Fibroblast of pulmonary artery (primary cell): ENCODE data around the gene HIVEP3.

Experiments
- DNase-seq: peaks from one replicate; pipeline ENCODE4 v3.0.0-alpha.2; 2010; ENCODE audit warnings: low read depth
- H3K4me3 ChIP-seq: replicated peaks from 2 replicates; pipeline ENCODE4 v1.5.1; 2011; ENCODE audit warnings: low read depth, mild to moderate bottlenecking, control low read depth, low read length, moderate library complexity
- TF ChIP-seq, protein P1 (sequence below): IDR thresholded peaks from 2 replicates; pipeline ENCODE4 v1.5.1; 2011; ENCODE audit warnings: mild to moderate bottlenecking, control low read depth, low read length, inconsistent platforms; ENCODE audit errors: missing control alignments

The HIVEP3 gene

DNA sequence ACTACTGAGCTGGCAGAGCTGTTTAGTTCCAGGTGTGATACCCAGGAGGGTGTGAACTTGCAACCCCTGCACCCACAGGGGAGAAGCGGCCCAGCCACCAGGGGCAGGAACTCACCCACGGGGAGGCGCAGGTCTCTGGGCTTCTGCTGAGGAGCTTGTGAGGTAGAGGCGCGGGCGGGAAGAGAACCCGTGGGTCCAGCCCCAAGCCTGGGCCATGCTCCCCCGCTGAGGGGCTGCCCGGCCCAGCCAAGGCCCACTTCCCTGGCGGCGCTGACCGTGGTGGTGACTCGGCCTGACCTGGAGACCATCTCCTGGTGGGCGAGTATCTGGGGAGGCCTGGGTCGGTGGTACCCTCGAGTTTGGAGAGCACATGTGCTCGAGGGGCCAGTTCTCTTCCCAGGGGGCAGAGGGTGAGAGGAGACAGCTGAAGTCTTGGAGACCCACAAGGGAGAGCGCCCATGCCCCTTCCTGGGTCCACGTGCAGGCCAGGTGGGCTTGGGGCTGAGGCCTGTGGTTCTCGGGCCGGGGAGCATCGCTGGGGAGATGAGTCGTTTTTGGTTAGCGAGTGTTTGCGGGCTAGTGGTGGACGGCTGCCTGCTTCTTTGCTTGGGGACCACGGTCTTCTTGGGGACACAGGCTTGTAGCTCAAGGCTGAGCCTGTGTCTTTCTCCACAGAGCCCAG is 405.9 kb downstream of the HIVEP3 start:
- DNase-seq, result no peak
- TF ChIP-seq, protein P1, sequence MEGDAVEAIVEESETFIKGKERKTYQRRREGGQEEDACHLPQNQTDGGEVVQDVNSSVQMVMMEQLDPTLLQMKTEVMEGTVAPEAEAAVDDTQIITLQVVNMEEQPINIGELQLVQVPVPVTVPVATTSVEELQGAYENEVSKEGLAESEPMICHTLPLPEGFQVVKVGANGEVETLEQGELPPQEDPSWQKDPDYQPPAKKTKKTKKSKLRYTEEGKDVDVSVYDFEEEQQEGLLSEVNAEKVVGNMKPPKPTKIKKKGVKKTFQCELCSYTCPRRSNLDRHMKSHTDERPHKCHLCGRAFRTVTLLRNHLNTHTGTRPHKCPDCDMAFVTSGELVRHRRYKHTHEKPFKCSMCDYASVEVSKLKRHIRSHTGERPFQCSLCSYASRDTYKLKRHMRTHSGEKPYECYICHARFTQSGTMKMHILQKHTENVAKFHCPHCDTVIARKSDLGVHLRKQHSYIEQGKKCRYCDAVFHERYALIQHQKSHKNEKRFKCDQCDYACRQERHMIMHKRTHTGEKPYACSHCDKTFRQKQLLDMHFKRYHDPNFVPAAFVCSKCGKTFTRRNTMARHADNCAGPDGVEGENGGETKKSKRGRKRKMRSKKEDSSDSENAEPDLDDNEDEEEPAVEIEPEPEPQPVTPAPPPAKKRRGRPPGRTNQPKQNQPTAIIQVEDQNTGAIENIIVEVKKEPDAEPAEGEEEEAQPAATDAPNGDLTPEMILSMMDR, result no peak
- H3K4me3 ChIP-seq, result no peak overlapping the region

DNA sequence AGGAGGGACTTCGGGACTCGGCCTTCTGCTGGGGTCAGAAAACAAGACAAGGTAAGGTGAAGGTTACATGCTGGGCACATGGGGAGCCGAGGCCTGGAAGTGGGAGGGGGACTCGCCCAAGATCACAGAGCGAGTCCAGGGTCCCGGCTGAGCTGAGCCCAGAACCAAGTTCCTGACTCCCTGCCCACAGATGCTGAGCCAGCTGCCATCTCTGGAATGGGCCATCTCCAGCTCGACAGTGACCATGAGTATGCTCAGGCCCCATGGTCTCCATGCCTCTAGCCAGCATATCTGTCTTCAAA is 407.5 kb downstream of the HIVEP3 start:
- no peak overlapping the region for H3K4me3 ChIP-seq
- no peak for DNase-seq
- TF ChIP-seq, protein P1, result no peak

DNA sequence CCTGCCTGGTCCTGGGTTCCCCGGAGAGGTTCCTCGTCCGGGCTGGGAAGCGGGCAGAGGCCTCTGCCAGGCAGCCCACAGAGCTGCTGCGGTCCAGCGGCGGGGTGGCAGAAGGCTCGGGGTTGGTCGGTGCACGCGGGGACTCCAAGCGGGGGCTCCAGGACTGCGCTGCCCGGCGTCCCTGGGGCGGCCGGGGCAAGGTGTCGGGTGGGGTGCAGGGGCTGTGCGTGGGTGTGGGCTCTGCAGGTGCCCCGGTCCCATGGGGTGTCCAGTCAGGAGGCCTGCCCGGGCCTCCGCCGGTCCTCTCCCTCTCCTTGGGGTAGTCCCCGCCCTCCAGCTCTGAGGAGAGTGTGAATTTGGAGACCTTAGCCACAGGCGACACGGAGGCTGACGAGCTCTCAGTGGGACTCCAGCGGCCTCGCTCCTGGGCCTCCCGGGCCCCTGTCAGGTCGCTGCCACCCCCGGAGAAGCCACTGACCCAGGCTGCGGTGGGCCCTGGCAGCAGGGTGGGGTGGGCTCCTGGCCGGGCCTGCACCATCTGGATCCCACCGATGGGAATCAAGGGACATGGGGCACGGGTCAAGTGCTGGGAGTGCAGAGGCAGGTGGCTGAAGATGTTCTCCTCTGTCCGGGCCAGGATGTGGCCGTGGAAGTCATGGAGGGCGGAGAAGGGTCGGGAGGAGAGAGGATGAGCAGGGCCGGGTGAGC is 408.0 kb downstream of the HIVEP3 start:
- H3K4me3 ChIP-seq, result no peak overlapping the region
- TF ChIP-seq, protein P1, result no peak
- DNase-seq, result no peak

DNA sequence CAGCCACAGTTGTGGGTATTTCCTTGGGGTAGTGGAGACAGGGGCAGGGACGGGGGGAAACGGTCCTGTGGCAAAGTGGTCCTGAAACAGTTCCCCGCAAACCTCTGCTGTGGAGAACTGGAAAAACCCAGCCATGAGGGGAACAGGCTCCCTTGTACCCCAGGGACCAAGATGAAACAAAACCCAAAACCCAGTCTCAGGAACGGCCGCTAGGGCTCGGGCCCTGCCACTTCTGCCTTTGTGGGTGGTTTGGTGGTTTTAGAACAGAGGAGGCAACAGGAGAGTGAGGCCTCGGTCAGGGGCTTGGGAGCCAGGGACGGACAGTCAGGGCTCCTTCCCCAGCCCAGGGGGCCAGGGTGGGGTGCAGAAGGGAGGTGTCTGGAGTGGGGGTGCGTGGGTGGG is 409.5 kb downstream of the HIVEP3 start:
- no peak overlapping the region for H3K4me3 ChIP-seq
- TF ChIP-seq, protein P1, result no peak
- no peak for DNase-seq

DNA sequence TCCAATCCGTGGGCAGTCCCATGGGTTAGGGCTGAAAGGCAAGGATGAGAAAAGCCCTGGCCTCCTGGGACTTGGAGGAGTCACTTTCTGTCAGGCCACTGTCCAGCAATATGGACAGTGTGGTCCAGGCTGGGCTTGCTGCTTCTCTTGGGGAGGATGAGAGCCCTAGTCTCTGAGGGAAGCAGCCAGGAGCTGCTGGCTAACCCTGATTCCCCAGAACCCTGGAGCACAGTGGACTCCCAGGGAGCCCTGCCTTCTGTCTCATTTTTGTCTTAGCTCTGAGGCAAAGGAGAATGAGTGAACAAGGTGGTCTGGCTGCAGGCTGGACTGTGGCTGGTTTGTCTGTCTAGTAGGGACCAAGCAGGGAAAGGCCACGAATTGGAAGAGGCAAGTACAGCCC is 410.4 kb downstream of the HIVEP3 start:
- TF ChIP-seq, protein P1, result no peak
- H3K4me3 ChIP-seq, result no peak overlapping the region
- DNase-seq, result no peak

DNA sequence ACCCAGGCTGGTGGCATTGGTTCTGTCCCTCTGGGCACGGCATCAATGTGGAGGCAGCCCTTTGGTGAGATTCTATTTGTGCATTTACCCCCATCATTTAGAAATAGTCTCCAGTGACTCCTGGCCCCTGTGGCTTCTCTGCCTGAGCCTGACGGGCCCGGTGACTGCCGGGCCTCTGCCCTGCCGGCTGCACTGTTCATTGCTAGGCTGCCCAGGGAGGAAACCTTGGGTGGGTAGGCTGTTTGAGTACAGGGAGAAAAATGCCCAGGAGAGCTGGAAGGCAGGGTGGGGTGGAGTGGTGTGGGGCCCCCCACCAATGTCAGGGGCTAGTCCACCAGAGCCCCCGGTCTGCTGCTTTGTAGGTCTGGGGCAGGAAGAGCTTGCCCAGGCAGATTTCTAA is 410.9 kb downstream of the HIVEP3 start:
- DNase-seq, result no peak
- TF ChIP-seq, protein P1, result no peak
- no peak overlapping the region for H3K4me3 ChIP-seq
